Activated T-cell treated with anti-CD3 and anti-CD28 coated beads, Interleukin-2, amount 50 U/mL, for 1 hour (primary cell): ENCODE results near the gene CCR5.
"Not testable (repeated sequence)": the region's sequence is repeated elsewhere in the genome, so short reads cannot be mapped to it uniquely, and the experiment has no call there.

Source experiments
- DNase-seq: peaks from one replicate; pipeline ENCODE4 v3.0.0-alpha.2; 2020

Gene CCR5

GRCh38 chr3:46388847-46389246 is 18.1 kb downstream of the CCR5 start:
- DNase-seq = not testable (repeated sequence)

- DNase-seq = no peak
Measured at GRCh38 chr3:46389306-46389705, 18.6 kb downstream of the CCR5 start.

DNA sequence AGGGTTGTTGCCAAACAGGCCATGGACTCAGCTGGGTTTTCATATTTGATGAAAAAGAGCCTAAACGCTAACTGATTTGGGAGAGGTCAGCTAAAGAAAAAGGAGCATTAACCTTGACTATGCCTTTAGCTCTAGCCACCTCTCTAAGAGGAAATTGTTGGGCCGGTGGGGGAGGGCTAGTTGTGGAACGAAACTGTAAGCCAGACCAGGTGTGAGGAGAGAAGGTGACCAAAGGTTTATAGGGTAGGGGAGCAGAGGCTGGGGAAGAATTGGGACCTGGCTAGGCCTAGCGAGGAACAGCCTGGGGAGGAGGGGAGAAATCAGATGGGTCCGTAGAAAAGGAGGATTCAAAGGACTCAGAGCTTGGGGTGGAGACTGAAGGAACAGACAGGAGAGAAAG is 20.8 kb downstream of the CCR5 start:
- DNase-seq = not testable (repeated sequence)

DNA sequence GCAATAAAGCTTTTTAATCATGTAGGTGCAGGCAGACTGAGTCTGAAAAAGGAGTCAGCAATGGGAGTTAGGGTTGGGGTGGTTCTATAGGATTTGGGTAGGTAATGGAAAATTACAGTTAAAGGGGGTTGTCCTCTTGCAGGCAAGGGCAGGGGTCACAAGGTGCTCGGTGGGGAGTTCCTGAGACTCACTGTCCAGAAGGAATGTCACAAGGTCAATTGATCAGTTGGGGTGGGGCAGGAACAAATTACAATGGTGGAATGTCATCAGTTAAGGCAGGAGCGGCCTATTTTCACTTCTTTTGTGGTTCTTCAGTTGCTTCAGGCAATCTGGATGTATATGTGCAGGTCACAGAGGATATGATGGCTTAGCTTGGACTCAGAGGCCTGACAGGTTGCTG is 22.3 kb downstream of the CCR5 start:
- no peak for DNase-seq

DNA sequence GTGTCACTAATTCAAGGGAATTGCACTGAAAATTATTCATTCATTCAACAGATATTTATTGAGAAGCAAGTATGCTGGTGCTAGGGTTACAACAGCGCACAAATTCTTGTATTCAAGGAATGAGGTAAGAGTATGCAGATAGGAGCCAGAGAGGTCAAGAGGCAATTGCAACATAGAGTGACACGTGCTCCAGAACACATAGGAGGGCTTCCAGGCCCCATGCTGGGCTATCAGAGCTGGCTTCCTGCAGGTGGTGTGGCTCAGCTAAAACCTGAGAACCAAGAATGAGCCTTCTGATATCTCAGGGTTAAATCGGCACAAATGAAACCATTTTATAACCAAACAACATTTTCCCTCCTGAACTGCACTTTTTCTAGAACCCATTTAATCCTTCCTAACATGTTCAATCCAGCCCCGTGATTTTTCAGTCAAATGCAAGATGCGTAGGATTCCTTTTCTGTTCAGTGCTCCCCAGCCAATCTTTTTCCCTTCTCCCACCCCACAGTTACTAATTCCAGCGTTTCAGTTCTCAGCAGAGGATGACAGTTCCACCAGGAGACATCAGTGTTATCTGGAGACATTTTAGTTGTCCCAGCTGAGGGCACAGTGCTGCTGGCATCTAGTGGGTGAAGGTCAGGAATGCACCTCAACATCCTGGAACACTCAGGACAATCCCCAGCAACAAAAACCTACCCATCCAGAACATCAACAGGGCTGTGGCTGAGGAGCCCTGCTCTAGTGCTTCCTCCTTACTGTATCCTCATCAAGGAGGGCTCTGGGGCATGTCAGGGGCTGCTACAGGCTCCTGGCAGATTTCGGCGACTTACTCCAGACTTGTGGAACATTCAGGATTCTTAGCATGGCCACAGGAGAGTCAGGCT is 23.0 kb downstream of the CCR5 start:
- no peak for DNase-seq

GRCh38 chr3:46395210-46395661 is 24.5 kb downstream of the CCR5 start:
- no peak for DNase-seq

- DNase-seq = no peak
Measured at GRCh38 chr3:46395766-46396530, 25.2 kb downstream of the CCR5 start.

GRCh38 chr3:46397111-46397510 is 26.4 kb downstream of the CCR5 start:
- DNase-seq = no peak

DNA sequence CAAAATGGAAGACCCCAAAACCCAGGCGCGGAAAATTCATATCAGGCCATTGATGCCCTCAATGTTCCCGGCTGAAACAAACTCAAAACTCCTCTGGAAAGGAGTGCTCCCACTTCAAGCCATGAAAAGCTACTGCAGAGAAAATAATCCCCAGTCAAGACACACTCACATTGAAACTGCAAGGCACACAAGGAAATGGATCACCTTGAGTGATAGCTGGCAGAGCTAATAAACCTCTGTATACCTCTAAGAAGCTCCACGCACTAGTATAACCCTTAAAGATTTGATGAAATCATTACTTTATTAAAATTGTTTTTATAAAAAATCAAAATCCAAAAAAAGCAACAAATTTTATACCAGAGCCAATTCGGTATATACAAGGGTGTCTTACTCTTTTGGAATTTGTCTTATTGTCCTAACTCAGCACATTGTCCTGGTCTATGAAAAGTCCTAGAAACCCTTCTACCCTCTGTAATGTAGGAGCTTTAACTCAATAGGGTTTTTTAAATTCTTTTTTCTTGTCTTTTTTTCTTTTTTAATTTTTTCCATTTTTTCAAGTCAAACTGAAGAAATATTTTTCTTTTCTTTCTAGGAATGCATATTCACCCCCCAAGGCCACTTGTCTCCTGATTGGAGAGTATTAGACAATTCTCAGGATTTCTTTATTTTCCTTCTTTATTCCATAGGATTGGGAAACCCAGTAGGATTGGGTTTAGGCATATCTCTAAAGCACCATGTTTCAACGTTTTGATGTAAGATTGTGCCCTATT is 27.6 kb downstream of the CCR5 start:
- no peak for DNase-seq

GRCh38 chr3:46399098-46399497 is 28.4 kb downstream of the CCR5 start:
- no peak for DNase-seq

- DNase-seq = no peak
Measured at GRCh38 chr3:46399557-46399956, 28.8 kb downstream of the CCR5 start.

DNA sequence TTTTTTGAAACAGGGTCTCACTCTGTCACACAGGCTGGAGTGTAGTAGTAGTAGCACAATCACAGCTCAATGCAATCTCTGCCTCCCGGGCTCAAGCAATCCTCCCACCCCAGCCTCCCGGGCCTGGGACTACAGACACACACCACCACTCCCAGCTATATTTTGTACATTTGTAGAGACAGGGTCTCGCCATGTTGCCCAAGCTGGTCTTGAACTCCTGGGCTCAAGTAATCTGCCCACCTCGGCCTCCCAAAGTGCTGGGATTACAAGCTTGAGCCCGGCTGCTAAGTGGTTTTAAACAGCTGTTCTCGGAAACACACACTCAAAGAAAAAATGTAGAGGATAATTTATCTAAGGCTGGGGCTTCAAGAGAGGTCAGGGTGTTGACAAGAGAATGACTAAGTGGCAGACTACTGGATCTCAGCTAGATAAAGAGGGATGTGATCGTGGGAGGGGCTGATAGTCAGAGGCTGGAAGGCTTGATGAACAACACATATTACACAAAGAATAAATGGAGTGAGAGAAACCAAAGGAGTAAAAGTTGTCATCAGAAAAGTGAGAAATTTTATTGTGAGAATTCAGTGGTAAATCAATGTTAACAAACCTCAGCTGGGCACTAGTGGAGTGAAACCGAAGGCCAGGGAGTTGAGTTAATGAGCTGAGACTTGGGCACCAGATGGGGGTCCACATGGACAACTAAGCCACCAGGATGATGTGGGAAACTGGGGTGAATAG is 29.4 kb downstream of the CCR5 start:
- DNase-seq = no peak

GRCh38 chr3:46400846-46401245 is 30.1 kb downstream of the CCR5 start:
- DNase-seq = no peak

- DNase-seq = no peak
Measured at GRCh38 chr3:46401579-46401978, 30.8 kb downstream of the CCR5 start.

DNA sequence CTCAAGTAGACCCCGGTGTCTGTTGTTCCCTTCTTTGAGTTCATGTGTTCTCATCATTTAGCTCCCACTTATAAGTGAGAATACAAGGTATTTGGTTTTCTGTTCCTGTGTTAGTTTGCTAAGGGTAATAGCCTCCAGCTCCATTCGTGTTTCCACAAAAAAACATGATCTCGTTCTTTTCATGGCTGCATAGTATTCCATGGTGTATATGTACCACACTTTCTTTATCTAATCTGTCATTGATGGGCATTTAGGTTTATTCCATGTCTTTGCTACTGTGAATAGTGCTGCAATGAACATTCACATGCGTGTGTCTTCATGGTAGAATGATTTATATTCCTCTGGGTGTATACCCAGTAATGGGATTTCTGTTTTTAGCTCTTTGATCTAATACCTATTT is 32.2 kb downstream of the CCR5 start:
- DNase-seq = not testable (repeated sequence)

- no peak for DNase-seq
Measured at GRCh38 chr3:46405301-46406019, 34.7 kb downstream of the CCR5 start.

DNA sequence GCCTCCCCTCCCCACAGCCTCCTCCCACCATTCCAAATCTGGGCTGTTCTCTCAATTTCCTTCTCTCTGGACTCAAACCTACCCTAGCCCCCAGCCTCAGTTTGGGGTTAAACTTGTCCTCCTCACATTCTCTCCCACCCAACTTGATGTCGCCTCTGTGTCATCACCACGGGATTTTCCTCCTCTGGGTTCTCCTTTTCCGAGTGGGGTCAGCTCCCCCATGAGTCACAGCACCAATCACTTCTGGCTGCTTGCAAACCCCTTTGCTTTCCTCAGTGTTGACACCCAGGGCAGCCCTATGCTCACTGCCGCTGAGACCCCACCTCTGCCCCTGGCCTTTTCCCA is 35.7 kb downstream of the CCR5 start:
- no peak for DNase-seq

DNA sequence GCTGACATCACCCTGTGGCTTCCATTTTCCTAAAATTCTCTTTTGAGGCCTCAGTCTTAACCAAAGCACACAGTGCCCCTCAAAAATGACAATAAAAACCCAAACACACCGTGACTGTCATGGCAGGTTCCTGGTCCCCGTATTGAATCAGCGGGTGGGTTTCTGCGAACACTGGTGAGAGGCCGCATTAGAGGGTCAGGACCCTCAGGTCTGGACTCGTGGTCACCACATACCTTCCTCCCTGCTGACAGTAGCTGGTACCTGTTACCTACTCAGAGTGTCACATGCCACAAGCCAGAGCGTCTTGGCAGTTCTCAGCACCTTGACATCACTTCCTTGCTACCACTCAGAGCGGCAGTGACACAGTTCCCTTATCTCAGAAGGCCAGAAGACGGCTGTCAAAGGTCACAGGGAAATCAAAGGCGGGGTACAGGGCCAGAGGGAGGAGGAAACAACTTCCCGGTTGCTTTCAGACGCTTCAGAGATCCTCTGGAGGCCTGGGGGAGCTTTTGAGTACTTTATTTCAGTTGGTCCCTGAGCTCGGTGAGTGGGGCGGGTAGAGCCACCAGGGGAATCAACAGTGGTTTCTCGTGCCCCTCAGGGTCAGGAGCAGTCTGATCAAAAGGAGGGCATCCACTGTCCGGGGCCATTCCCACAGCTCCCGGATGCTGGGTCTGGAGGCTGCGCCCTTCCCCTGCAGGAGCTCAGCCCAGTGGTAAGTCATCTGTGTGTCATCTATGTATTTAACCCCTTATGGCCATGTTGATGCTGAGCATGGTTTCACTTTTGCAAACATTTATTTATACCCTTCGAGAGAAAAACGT is 36.3 kb downstream of the CCR5 start, which contains the start of the genes CCR5AS and CCRL2:
TSS of gene CCR5AS (minus strand) at position 279 of the 824 bp plus-strand sequence.
TSS of gene CCRL2 (plus strand) at position 472 of the 824 bp plus-strand sequence. CDS start 821 bp downstream, outside the sequence.
- DNase-seq = peak; percentile 40

DNA sequence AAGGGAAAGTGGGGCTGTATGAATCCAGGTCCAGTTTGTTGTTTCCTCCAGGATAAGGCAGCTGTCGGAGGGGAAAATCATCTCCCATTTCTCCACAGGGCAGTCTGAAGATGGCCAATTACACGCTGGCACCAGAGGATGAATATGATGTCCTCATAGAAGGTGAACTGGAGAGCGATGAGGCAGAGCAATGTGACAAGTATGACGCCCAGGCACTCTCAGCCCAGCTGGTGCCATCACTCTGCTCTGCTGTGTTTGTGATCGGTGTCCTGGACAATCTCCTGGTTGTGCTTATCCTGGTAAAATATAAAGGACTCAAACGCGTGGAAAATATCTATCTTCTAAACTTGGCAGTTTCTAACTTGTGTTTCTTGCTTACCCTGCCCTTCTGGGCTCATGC is 37.2 kb downstream of the CCR5 start:
- no peak for DNase-seq

DNA sequence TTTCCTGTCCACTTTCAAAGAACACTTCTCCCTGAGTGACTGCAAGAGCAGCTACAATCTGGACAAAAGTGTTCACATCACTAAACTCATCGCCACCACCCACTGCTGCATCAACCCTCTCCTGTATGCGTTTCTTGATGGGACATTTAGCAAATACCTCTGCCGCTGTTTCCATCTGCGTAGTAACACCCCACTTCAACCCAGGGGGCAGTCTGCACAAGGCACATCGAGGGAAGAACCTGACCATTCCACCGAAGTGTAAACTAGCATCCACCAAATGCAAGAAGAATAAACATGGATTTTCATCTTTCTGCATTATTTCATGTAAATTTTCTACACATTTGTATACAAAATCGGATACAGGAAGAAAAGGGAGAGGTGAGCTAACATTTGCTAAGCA is 38.1 kb downstream of the CCR5 start:
- DNase-seq = no peak
